Medulla oblongata (tissue), 1 donor: Measurements from ENCODE around the gene CDH18.

Experiments used
- DNase-seq: peaks from one replicate; pipeline ENCODE4 v3.0.0-alpha.2; 2015; ENCODE audit errors: extremely low spot score

Gene CDH18

GRCh38 chr5:19462019-19462418 lies 526.0 kb downstream of the CDH18 start:
- no peak for DNase-seq

GRCh38 chr5:19424506-19424905 lies 563.5 kb downstream of the CDH18 start:
- DNase-seq, result no peak
